HepG2 (cell line): ENCODE results near the gene SLC12A9. TPM values are rescaled to one million over a fixed set of nuclear protein-coding genes. Genes with fewer than 3 reads are reported as not detected.

Source experiments
- ATAC-seq: fragments of 200-7000 bp; cut with Tn5 transposase; 3 replicates; pipeline ENCODE4 v1.9.1; 2020; ENCODE audit warnings: mild to moderate bottlenecking, moderate library complexity
- BruUV-seq: library from RNA; stranded (reverse); fragments of 400-500 nt; replicated peaks from 2 replicates; lab custom pipeline; 2021; lab: Mats Ljungman, UMichigan
- CTCF ChIA-PET: fragments of 300-600 bp; formaldehyde crosslinking; extraction: SDS; loops from one replicate; lab custom pipeline; 2021; ENCODE audit warnings: low total read pairs, inconsistent platforms, low intra/inter-chr PET ratio; lab: Yijun Ruan, JAX
- POLR2A ChIA-PET: fragments of 350-600 bp; sonication (Branson Sonifier 250); formaldehyde crosslinking; loops from one replicate; lab custom pipeline; 2020; ENCODE audit warnings: antibody characterized with exemption, inconsistent platforms; lab: Yijun Ruan, JAX
- DNase-seq: peaks from one replicate; pipeline ENCODE4 v3.0.0-alpha.2; 2015; ENCODE audit warnings: low spot score
- FAIRE-seq: peaks from 3 replicates; lab custom pipeline; 2011; peaks lifted over from hg19 to GRCh38; lab: Jason Lieb, UNC
- H2AFZ ChIP-seq: one replicate; pipeline ENCODE4 v1.6.1; 2011; ENCODE audit warnings: low read length, inconsistent platforms
- H3K27ac ChIP-seq: fragments of 300-600 bp; 3 replicates; pipeline ENCODE4 v1.8.0; 2011; ENCODE audit warnings: mixed run types, mild to moderate bottlenecking, mixed read lengths, low read length, inconsistent platforms; ENCODE audit not compliant: insufficient read depth; ENCODE audit errors: extremely low read length
- H3K27me3 ChIP-seq, 2 experiments: fragments of 200-600 bp in 1 of 2; 2 replicates in 1 of 2; 3 replicates in 1 of 2; pipeline versions ENCODE4 v1.6.0 to v1.8.0; 2011; ENCODE audit warnings: low read length in 2 of 2, mild to moderate bottlenecking in 2 of 2, moderate library complexity in 2 of 2, inconsistent platforms in 1 of 2; ENCODE audit not compliant: insufficient read depth in 2 of 2, control insufficient read depth in 1 of 2
- H3K36me3 ChIP-seq, 2 experiments: fragments of 200-600 bp in 1 of 2; replicated peaks in 1 of 2; 2 replicates in 1 of 2; 3 replicates in 1 of 2; pipeline versions ENCODE4 v1.5.1 to v1.8.0; 2011; ENCODE audit warnings: low read length in 2 of 2, inconsistent platforms in 1 of 2; ENCODE audit not compliant: insufficient read depth in 2 of 2, control insufficient read depth in 1 of 2
- H3K4me1 ChIP-seq: 2 replicates; pipeline ENCODE4 v1.5.1; 2012; ENCODE audit warnings: low read length, inconsistent platforms; ENCODE audit not compliant: insufficient read depth
- H3K4me2 ChIP-seq: 2 replicates; pipeline ENCODE4 v1.6.0; 2011; ENCODE audit warnings: low read depth, low read length, inconsistent platforms
- H3K4me3 ChIP-seq, 3 experiments: fragments of 200-600 bp in 1 of 3; sonication (generic), shearing (Covaris generic) in 1 of 3; replicated peaks in 1 of 3; 2 replicates each; pipeline ENCODE4 v1.5.1; 2011 to 2016; ENCODE audit warnings: low read length in 3 of 3, inconsistent platforms in 2 of 3, low read depth in 2 of 3, mild to moderate bottlenecking in 2 of 3, control low read depth in 1 of 3, mixed read lengths in 1 of 3; ENCODE audit not compliant: insufficient read depth in 1 of 3
- H3K79me2 ChIP-seq: one replicate; pipeline ENCODE4 v1.6.1; 2011; ENCODE audit warnings: low read length, inconsistent platforms; ENCODE audit not compliant: insufficient read depth
- H3K9ac ChIP-seq: 2 replicates; pipeline ENCODE4 v1.6.0; 2011; ENCODE audit warnings: mild to moderate bottlenecking, low read depth, low read length, inconsistent platforms; ENCODE audit not compliant: insufficient read depth
- H3K9me3 ChIP-seq: 2 replicates; pipeline ENCODE4 v1.5.1; 2012; ENCODE audit warnings: mild to moderate bottlenecking, low read length
- H4K20me1 ChIP-seq: 2 replicates; pipeline ENCODE4 v1.6.0; 2011; ENCODE audit warnings: inconsistent platforms, mild to moderate bottlenecking, low read length, moderate library complexity; ENCODE audit not compliant: insufficient read depth
- ARHGAP35 ChIP-seq: sonication (generic); formaldehyde crosslinking; IDR thresholded peaks from 2 replicates; pipeline ENCODE4 v1.9.0; 2022; ENCODE audit warnings: mild to moderate bottlenecking, inconsistent platforms, moderate library complexity, missing genetic modification reagents, borderline replicate concordance
- EEA1 ChIP-seq: sonication (generic); formaldehyde crosslinking; IDR thresholded peaks from 2 replicates; pipeline ENCODE4 v1.5.1; 2020; ENCODE audit warnings: mild to moderate bottlenecking, missing genetic modification reagents, borderline replicate concordance
- HES4 ChIP-seq: sonication (generic); formaldehyde crosslinking; IDR thresholded peaks from 2 replicates; pipeline ENCODE4 v1.9.0; 2021; ENCODE audit warnings: mild to moderate bottlenecking, missing genetic modification reagents, borderline replicate concordance
- IKZF1 ChIP-seq: fragments of 450-650 bp; IDR thresholded peaks from 2 replicates; pipeline ENCODE4 v1.7.1; 2016
- KDM3A ChIP-seq: IDR thresholded peaks from 2 replicates; pipeline ENCODE4 v1.6.1; 2018; ENCODE audit warnings: low read depth, missing compliant biosample characterization
- KLF13 ChIP-seq: sonication (generic); formaldehyde crosslinking; IDR thresholded peaks from 2 replicates; pipeline ENCODE4 v1.4.0; 2020; ENCODE audit warnings: mild to moderate bottlenecking, missing genetic modification reagents
- KLF6 ChIP-seq: IDR thresholded peaks from 2 replicates; pipeline ENCODE4 v1.8.0; 2016; ENCODE audit warnings: missing biosample characterization, missing genetic modification reagents
- MTA3 ChIP-seq: sonication (generic); formaldehyde crosslinking; IDR thresholded peaks from 2 replicates; pipeline ENCODE4 v1.4.0; 2020; ENCODE audit warnings: missing genetic modification reagents
- NAIF1 ChIP-seq: sonication (generic); formaldehyde crosslinking; IDR thresholded peaks from 2 replicates; pipeline ENCODE4 v1.5.0; 2020; ENCODE audit warnings: mild to moderate bottlenecking, missing genetic modification reagents, borderline replicate concordance
- NFKBIZ ChIP-seq: IDR thresholded peaks from 2 replicates; pipeline ENCODE4 v1.6.1; 2018; ENCODE audit warnings: missing genetic modification reagents, missing compliant biosample characterization
- NR1H2 ChIP-seq: sonication (generic); formaldehyde crosslinking; IDR thresholded peaks from 2 replicates; pipeline ENCODE4 v1.8.1; 2022; ENCODE audit warnings: low read depth, missing genetic modification reagents, borderline replicate concordance
- NRL ChIP-seq: sonication (generic); formaldehyde crosslinking; IDR thresholded peaks from 2 replicates; pipeline ENCODE4 v1.5.0; 2020; ENCODE audit warnings: missing genetic modification reagents, mild to moderate bottlenecking, moderate library complexity, borderline replicate concordance
- PLRG1 ChIP-seq: fragments of 450-650 bp; conservative IDR thresholded peaks from 2 replicates; pipeline ENCODE4 v1.6.1; 2016
- ZHX2 ChIP-seq, 2 experiments: sonication (generic) in 1 of 2; formaldehyde crosslinking in 1 of 2; IDR thresholded peaks; 2 replicates each; pipeline versions ENCODE4 v1.6.1 to v1.9.0; 2014 to 2022; ENCODE audit warnings: antibody characterized with exemption in 1 of 2, borderline replicate concordance in 1 of 2, inconsistent platforms in 1 of 2, low read depth in 1 of 2, missing genetic modification reagents in 1 of 2
- ZNF224 ChIP-seq: sonication (generic); formaldehyde crosslinking; IDR thresholded peaks from 2 replicates; pipeline ENCODE4 v1.5.0; 2020; ENCODE audit warnings: mild to moderate bottlenecking, missing genetic modification reagents
- ZNF296 ChIP-seq: sonication (generic); formaldehyde crosslinking; conservative IDR thresholded peaks from 2 replicates; pipeline ENCODE4 v1.5.0; 2020; ENCODE audit warnings: mild to moderate bottlenecking, missing genetic modification reagents
- ZNF567 ChIP-seq: sonication (generic); formaldehyde crosslinking; IDR thresholded peaks from 2 replicates; pipeline ENCODE4 v1.8.1; 2023; ENCODE audit warnings: mild to moderate bottlenecking, missing genetic modification reagents, borderline replicate concordance
- ZNF747 ChIP-seq: sonication (generic); formaldehyde crosslinking; IDR thresholded peaks from 2 replicates; pipeline ENCODE4 v1.8.1; 2023; ENCODE audit warnings: missing genetic modification reagents, mild to moderate bottlenecking, borderline replicate concordance
- WGBS: methylation state at CpG from one replicate; pipeline ENCODE4 v1.1.6; 2017; ENCODE audit warnings: low lambda C conversion rate; 5-methylcytosine and 5-hydroxymethylcytosine counted together
- in situ Hi-C: cut with HindIII; loops from 2 replicates; pipeline ENCODE4 v1.10.0; 2017; ENCODE audit warnings: low pct_unique_long_range_greater_than_20kb; ENCODE audit not compliant: extremely low pct_ligation_motif_present
- intact Hi-C: fragments of 100-400 bp; cut with micrococcal nuclease; formaldehyde crosslinking; loops from one replicate; pipeline ENCODE4 v1.10.0; 2022; ENCODE audit not compliant: unreplicated experiment
- polyA plus RNA-seq, 8 experiments: library from polyadenylated mRNA; depleted of rRNA in 3 of 8; stranded (reverse) in 7 of 8; unstranded in 1 of 8; fragments of >200 nt; fragmentation: Illumina TruSeq in 4 of 8; extraction: Trizol in 4 of 8; gene quantifications; 2 replicates each; pipeline versions ENCODE4 v1.2.1 to v1.2.3, GENCODE V29; 2011 to 2016; ENCODE audit warnings: low read depth in 4 of 8, missing spikeins in 1 of 8, mixed read lengths in 1 of 8; ENCODE audit not compliant: insufficient read depth in 1 of 8
- total RNA-seq, 5 experiments: library from RNA; depleted of rRNA; stranded (reverse); fragments of >200 nt; fragmentation: Illumina TruSeq; extraction: Trizol; gene quantifications; 2 replicates each; pipeline ENCODE4 v1.2.3, GENCODE V29; 2016; ENCODE audit warnings: low read depth in 1 of 5
- TF ChIP-seq, protein P1 (sequence below): sonication (generic); formaldehyde crosslinking; IDR thresholded peaks from 2 replicates; pipeline ENCODE4 v1.5.0; 2020; ENCODE audit warnings: mild to moderate bottlenecking, missing genetic modification reagents

The SLC12A9 gene
- total and polyA plus RNA-seq, 2 of the 13 experiments (the other 11 are each of a cell fraction or from before 2014, with no cell fraction given), result 8.7 to 16.6 TPM

- Histone ChIP-seq H3K9me3 (no peaks in the 10 kb centered on the region), H3K79me2 (peaks cover 32% of the 10 kb centered on the region), H3K27ac (peak overlapping the region; percentile 38)
- CTCF ChIA-PET, result no interaction called here
- intact Hi-C loops, result no loop called here
- WGBS, result 88% methylated on average over 7 of the region's 7 CpGs
- no peak for DNase-seq
- TF ChIP-seq IKZF1 (no peak), ZNF747 (CRISPR knock-in tag) (no peak), HES4 (no peak), KLF13 (CRISPR knock-in tag) (no peak), ARHGAP35 (no peak), NAIF1 (CRISPR knock-in tag) (no peak), NRL (CRISPR knock-in tag) (no peak), MTA3 (CRISPR knock-in tag) (no peak), KLF6 (CRISPR knock-in tag) (no peak), NFKBIZ (CRISPR knock-in tag) (no peak), ZNF224 (CRISPR knock-in tag) (no peak), EEA1 (CRISPR knock-in tag) (no peak), ZNF296 (no peak), KDM3A (CRISPR knock-in tag) (no peak), ZNF567 (CRISPR knock-in tag) (no peak), ZHX2 (IDR thresholded peaks at IDR 0.05; ENCODE audit: low read depth) (no peak), ZHX2 (CRISPR knock-in tag; IDR thresholded peaks at IDR 0.05; ENCODE audit: borderline replicate concordance) (no peak), NR1H2 (CRISPR knock-in tag) (no peak), PLRG1 (no peak)
- TF ChIP-seq, protein P1, sequence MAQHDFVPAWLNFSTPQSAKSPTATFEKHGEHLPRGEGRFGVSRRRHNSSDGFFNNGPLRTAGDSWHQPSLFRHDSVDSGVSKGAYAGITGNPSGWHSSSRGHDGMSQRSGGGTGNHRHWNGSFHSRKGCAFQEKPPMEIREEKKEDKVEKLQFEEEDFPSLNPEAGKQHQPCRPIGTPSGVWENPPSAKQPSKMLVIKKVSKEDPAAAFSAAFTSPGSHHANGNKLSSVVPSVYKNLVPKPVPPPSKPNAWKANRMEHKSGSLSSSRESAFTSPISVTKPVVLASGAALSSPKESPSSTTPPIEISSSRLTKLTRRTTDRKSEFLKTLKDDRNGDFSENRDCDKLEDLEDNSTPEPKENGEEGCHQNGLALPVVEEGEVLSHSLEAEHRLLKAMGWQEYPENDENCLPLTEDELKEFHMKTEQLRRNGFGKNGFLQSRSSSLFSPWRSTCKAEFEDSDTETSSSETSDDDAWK, result no peak
- TF ChIP-seq, all 625 proteins: peak for 0
- Histone ChIP-seq H3K4me3 (no peak overlapping the region), H2AFZ (no peak overlapping the region), H3K4me2 (no peak overlapping the region), H4K20me1 (peaks cover 13% of the 10 kb centered on the region; the same call in 1 of the 2 replicates), H3K36me3 (peaks cover 27 to 45% of the 10 kb centered on the region in 2 experiments), H3K9ac (no peak overlapping the region), H3K27me3 (no peaks in the 10 kb centered on the region; a peak in 2 of 5 replicates), H3K4me1 (peaks cover 29% of the 10 kb centered on the region)
- ATAC-seq, result no peak
- POLR2A ChIA-PET, result interaction anchor here (1.1 kb wide), 1 partner anchor 22 kb away, joined by 4 read pairs; no protein-coding TSS in a partner anchor
- in situ Hi-C loops, result no loop called here
- no peak for FAIRE-seq
- BruUV-seq, result no TSS peak
Measured at GRCh38 chr7:100823140-100823525, 29.4 kb upstream of the SLC12A9 start.
